Hepatocyte (in vitro differentiated cells): ENCODE results near the gene TAB3. TPM values are rescaled to one million over a fixed set of nuclear protein-coding genes. Genes with fewer than 3 reads are reported as not detected.

Experiments
- DNase-seq: peaks from one replicate; pipeline ENCODE4 v3.0.0-alpha.2; 2016; ENCODE audit warnings: low spot score
- H2AFZ ChIP-seq: fragments of 200-600 bp; sonication (generic); 2 replicates; pipeline ENCODE4 v1.6.0; 2016; ENCODE audit warnings: antibody characterized with exemption, mild to moderate bottlenecking
- H3K27ac ChIP-seq: fragments of 200-600 bp; sonication (generic); 2 replicates; pipeline ENCODE4 v1.5.1; 2016; ENCODE audit warnings: mild to moderate bottlenecking
- H3K27me3 ChIP-seq: fragments of 200-600 bp; sonication (generic); 2 replicates; pipeline ENCODE4 v1.6.1; 2016
- H3K36me3 ChIP-seq: fragments of 200-600 bp; sonication (generic); replicated peaks from 2 replicates; pipeline ENCODE4 v1.5.1; 2016; ENCODE audit warnings: low read depth; ENCODE audit not compliant: insufficient read depth
- H3K4me1 ChIP-seq: fragments of 200-600 bp; sonication (generic); 2 replicates; pipeline ENCODE4 v1.5.1; 2016; ENCODE audit warnings: mild to moderate bottlenecking, moderate library complexity; ENCODE audit not compliant: insufficient read depth
- H3K4me2 ChIP-seq: fragments of 200-600 bp; sonication (generic); 2 replicates; pipeline ENCODE4 v1.6.0; 2016
- H3K4me3 ChIP-seq: fragments of 200-600 bp; sonication (generic); 2 replicates; pipeline ENCODE4 v1.5.1; 2016; ENCODE audit warnings: mild to moderate bottlenecking
- H3K79me2 ChIP-seq: fragments of 200-600 bp; sonication (generic); 2 replicates; pipeline ENCODE4 v1.6.0; 2017; ENCODE audit warnings: mild to moderate bottlenecking
- H3K9me2 ChIP-seq: fragments of 200-600 bp; sonication (generic); replicated peaks from 2 replicates; pipeline ENCODE4 v1.6.0; 2017; ENCODE audit warnings: mild to moderate bottlenecking; ENCODE audit not compliant: insufficient read depth
- H3K9me3 ChIP-seq: fragments of 200-600 bp; sonication (generic); 2 replicates; pipeline ENCODE4 v1.5.1; 2016; ENCODE audit warnings: low read depth, mild to moderate bottlenecking
- H4K20me1 ChIP-seq: fragments of 200-600 bp; sonication (generic); 2 replicates; pipeline ENCODE4 v1.6.0; 2016; ENCODE audit warnings: mild to moderate bottlenecking; ENCODE audit not compliant: insufficient read depth, poor library complexity, severe bottlenecking
- EZH2 ChIP-seq: fragments of 200-600 bp; sonication (generic); IDR thresholded peaks from 2 replicates; pipeline ENCODE4 v1.6.1; 2016; ENCODE audit warnings: antibody characterized with exemption, mild to moderate bottlenecking, borderline replicate concordance
- EZH2phosphoT487 ChIP-seq: fragments of 200-600 bp; sonication (generic); IDR thresholded peaks from one replicate; pipeline ENCODE4 v1.6.1; 2018; ENCODE audit warnings: antibody characterized with exemption, mild to moderate bottlenecking, low read depth, moderate library complexity; ENCODE audit not compliant: unreplicated experiment, severe bottlenecking
- WGBS: methylation state at CpG from one replicate; pipeline ENCODE4 v1.1.6; 2016; ENCODE audit warnings: low lambda C conversion rate; ENCODE audit errors: missing lambda C conversion rate; 5-methylcytosine and 5-hydroxymethylcytosine counted together
- polyA plus RNA-seq: library from polyadenylated mRNA; unstranded; fragments of >200 nt; fragmentation: Nextera tagmentation; extraction: Ambion mirVana; gene quantifications from 2 replicates; pipeline ENCODE4 v1.2.1, GENCODE V29; 2016
- total RNA-seq: library from RNA; depleted of rRNA; stranded (reverse); fragments of >200 nt; gene quantifications from 2 replicates; pipeline ENCODE4 v1.2.3, GENCODE V29; 2014
- TF ChIP-seq, protein P1 (sequence below): fragments of 200-600 bp; sonication (generic); IDR thresholded peaks from 2 replicates; pipeline ENCODE4 v1.5.1; 2016; ENCODE audit warnings: antibody characterized with exemption, mild to moderate bottlenecking; ENCODE audit not compliant: poor library complexity

The TAB3 gene
- total and polyA plus RNA-seq, 2 experiments from 2014 or later, result 18.9 to 79.1 TPM

DNA sequence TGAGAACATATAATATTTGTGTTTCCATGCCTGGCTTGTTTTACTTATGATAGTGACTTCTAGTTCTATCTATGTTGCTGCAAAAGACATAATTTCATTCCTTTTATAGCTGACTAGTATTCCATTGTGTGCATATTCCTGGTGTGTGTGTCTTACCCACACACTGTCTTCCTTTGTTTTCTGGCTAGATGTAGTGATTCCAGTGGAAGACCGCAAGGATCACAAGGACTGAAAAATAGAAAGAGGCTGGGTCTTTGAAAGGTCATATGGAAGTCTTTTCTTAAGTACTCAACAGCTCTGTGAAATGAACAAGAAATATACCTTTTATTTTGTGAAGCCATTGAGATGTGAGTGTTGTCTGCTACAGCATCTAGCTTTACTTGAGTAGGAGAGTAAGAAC, 29.4 kb upstream of the TAB3 start:
- Histone ChIP-seq H3K36me3 (no peaks in the 10 kb centered on the region), H3K27ac (no peak overlapping the region), H3K4me1 (no peaks in the 10 kb centered on the region), H3K9me2 (no peaks in the 10 kb centered on the region), H3K4me2 (no peak overlapping the region), H4K20me1 (no peaks in the 10 kb centered on the region), H3K27me3 (no peaks in the 10 kb centered on the region), H2AFZ (no peak overlapping the region), H3K79me2 (no peaks in the 10 kb centered on the region), H3K4me3 (no peak overlapping the region), H3K9me3 (no peaks in the 10 kb centered on the region)
- no peak for DNase-seq
- WGBS, result 73% methylated on average over 1 of the region's 1 CpG
- TF ChIP-seq, protein P1, sequence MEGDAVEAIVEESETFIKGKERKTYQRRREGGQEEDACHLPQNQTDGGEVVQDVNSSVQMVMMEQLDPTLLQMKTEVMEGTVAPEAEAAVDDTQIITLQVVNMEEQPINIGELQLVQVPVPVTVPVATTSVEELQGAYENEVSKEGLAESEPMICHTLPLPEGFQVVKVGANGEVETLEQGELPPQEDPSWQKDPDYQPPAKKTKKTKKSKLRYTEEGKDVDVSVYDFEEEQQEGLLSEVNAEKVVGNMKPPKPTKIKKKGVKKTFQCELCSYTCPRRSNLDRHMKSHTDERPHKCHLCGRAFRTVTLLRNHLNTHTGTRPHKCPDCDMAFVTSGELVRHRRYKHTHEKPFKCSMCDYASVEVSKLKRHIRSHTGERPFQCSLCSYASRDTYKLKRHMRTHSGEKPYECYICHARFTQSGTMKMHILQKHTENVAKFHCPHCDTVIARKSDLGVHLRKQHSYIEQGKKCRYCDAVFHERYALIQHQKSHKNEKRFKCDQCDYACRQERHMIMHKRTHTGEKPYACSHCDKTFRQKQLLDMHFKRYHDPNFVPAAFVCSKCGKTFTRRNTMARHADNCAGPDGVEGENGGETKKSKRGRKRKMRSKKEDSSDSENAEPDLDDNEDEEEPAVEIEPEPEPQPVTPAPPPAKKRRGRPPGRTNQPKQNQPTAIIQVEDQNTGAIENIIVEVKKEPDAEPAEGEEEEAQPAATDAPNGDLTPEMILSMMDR, result no peak
- no peak for TF ChIP-seq EZH2
- no peak for TF ChIP-seq EZH2phosphoT487

DNA sequence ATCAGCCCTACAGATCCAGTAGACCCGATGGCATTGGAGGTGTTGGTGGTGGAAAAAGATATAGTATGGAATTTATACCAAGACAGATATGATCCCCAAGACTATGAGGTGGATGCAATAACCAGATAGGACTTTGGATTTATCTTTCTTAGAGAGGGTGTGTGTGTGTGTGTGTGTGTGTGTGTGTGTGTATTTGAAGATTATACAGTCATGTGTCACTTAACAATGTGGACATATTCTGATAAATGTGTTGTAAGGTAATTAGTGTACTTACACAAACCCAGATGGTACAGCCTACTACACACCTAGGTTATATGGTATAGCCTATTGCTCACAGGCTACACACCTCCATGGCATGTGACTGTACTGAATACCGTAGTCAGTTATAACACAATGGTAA, 24.4 kb upstream of the TAB3 start:
- no peaks in the 10 kb centered on the region for H4K20me1 ChIP-seq
- H3K9me3 ChIP-seq, result no peaks in the 10 kb centered on the region
- no peak overlapping the region for H2AFZ ChIP-seq
- no peaks in the 10 kb centered on the region for H3K4me1 ChIP-seq
- DNase-seq, result no peak
- H3K4me2 ChIP-seq, result no peak overlapping the region
- H3K4me3 ChIP-seq, result no peak overlapping the region
- H3K79me2 ChIP-seq, result no peaks in the 10 kb centered on the region
- H3K36me3 ChIP-seq, result no peaks in the 10 kb centered on the region
- TF ChIP-seq, protein P1, result no peak
- no peak for TF ChIP-seq EZH2
- no peak for TF ChIP-seq EZH2phosphoT487
- 74% methylated on average over 2 of the region's 2 CpGs for WGBS
- no peaks in the 10 kb centered on the region for H3K27me3 ChIP-seq
- no peak overlapping the region for H3K27ac ChIP-seq
- H3K9me2 ChIP-seq, result no peaks in the 10 kb centered on the region

DNA sequence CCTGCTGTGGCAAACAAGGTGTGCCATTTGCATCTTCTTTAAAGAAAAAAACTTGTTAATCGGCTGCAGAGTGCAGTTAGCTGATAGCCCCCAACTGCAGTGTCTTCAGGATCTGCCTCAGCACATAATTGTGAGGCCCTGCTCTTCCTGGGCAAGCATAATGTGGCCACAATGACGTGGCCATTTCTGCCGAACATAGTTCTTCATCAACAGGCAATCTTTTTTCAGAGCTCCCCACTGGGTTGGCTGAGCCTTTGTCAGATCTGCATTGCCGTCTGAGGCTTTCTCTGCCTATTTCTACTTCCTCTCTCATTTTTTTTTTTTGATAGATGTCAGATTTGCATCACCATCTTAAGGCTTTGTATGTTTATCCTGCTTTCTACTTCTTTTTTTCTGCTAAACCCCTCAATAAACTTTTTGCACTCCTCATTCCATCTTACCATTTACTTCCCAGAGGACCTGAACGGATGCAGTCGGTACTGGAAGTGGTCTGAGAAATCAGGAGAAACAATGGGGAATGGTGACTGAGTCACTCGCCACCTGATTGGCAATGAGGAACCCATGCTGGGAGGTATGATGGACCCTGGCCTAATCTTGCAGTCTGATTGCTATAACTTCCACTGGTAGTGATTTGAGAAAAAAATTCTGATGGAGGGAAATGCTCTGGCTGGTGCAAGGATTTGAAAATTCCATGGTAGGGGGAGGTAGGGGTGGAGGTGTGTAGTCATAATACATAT, 21.2 kb upstream of the TAB3 start:
- H3K9me2 ChIP-seq, result no peaks in the 10 kb centered on the region
- H3K9me3 ChIP-seq, result no peaks in the 10 kb centered on the region
- H4K20me1 ChIP-seq, result no peaks in the 10 kb centered on the region
- no peak overlapping the region for H3K4me3 ChIP-seq
- 60% methylated on average over 7 of the region's 7 CpGs for WGBS
- no peak overlapping the region for H2AFZ ChIP-seq
- H3K4me2 ChIP-seq, result no peak overlapping the region
- H3K27ac ChIP-seq, result no peak overlapping the region
- H3K4me1 ChIP-seq, result no peaks in the 10 kb centered on the region
- H3K27me3 ChIP-seq, result no peaks in the 10 kb centered on the region
- TF ChIP-seq EZH2phosphoT487, result no peak
- TF ChIP-seq, protein P1, result no peak
- TF ChIP-seq EZH2, result no peak
- no peaks in the 10 kb centered on the region for H3K36me3 ChIP-seq
- no peak for DNase-seq
- no peaks in the 10 kb centered on the region for H3K79me2 ChIP-seq

GRCh38 chrX:30906726-30907125, 17.7 kb upstream of the TAB3 start:
- DNase-seq, result no peak
- H4K20me1 ChIP-seq, result no peaks in the 10 kb centered on the region
- no peak overlapping the region for H3K4me3 ChIP-seq
- H3K36me3 ChIP-seq, result no peaks in the 10 kb centered on the region
- no peak overlapping the region for H3K27ac ChIP-seq
- no peaks in the 10 kb centered on the region for H3K9me2 ChIP-seq
- H3K79me2 ChIP-seq, result no peaks in the 10 kb centered on the region
- no peak overlapping the region for H2AFZ ChIP-seq
- 84% methylated on average over 1 of the region's 1 CpG for WGBS
- no peaks in the 10 kb centered on the region for H3K9me3 ChIP-seq
- H3K27me3 ChIP-seq, result no peaks in the 10 kb centered on the region
- no peak overlapping the region for H3K4me2 ChIP-seq
- no peaks in the 10 kb centered on the region for H3K4me1 ChIP-seq
- TF ChIP-seq, protein P1, result no peak
- TF ChIP-seq EZH2phosphoT487, result no peak
- no peak for TF ChIP-seq EZH2
